ENCODE data around the gene NAV3.

NAV3 gene

DNA sequence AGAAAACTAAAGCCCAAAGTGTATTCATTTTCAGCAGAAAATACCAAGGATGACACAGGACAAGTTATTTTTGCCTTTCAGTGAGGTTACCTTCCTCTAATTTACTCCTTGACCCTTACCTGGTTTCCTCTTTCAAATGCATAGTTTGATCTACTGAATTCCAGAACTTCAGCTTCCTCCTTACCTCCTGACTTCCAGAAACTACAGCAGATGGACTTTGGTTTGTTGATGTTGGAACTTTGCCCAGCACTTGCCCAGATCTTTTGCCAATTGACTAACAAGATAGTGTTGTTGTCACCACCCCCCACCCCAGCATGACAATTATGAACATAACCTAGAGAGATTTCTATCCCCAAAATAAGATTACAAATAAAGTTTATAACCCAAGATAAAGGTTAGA lies 63.2 kb downstream of the NAV3 start:
- in situ Hi-C loops (cut with HindIII; ENCODE audit: low pct_ligation_motif_present, low sequenced_read_pairs): no loop called here
- TF ChIP-seq, protein P1, sequence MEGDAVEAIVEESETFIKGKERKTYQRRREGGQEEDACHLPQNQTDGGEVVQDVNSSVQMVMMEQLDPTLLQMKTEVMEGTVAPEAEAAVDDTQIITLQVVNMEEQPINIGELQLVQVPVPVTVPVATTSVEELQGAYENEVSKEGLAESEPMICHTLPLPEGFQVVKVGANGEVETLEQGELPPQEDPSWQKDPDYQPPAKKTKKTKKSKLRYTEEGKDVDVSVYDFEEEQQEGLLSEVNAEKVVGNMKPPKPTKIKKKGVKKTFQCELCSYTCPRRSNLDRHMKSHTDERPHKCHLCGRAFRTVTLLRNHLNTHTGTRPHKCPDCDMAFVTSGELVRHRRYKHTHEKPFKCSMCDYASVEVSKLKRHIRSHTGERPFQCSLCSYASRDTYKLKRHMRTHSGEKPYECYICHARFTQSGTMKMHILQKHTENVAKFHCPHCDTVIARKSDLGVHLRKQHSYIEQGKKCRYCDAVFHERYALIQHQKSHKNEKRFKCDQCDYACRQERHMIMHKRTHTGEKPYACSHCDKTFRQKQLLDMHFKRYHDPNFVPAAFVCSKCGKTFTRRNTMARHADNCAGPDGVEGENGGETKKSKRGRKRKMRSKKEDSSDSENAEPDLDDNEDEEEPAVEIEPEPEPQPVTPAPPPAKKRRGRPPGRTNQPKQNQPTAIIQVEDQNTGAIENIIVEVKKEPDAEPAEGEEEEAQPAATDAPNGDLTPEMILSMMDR (IDR thresholded peaks at IDR 0.05; ENCODE audit: low read depth, low read length, missing control alignments): no peak
- Histone ChIP-seq H3K36me3 (replicated peaks) (no peaks in the 10 kb centered on the region), H3K4me3 (ENCODE audit: low read depth, low read length) (no peak overlapping the region), H3K27me3 (replicated peaks) (no peaks in the 10 kb centered on the region), H3K27ac (no peak overlapping the region)
- DNase-seq: peak; percentile 34

GRCh38 chr12:77894556-77894955 lies 63.9 kb downstream of the NAV3 start:
- DNase-seq: no peak
- Histone ChIP-seq H3K36me3 (replicated peaks) (no peaks in the 10 kb centered on the region), H3K4me3 (ENCODE audit: low read depth, low read length) (no peak overlapping the region), H3K27me3 (replicated peaks) (no peaks in the 10 kb centered on the region), H3K27ac (no peak overlapping the region)
- in situ Hi-C loops (cut with HindIII; ENCODE audit: low pct_ligation_motif_present, low sequenced_read_pairs): no loop called here
- TF ChIP-seq, protein P1 (IDR thresholded peaks at IDR 0.05; ENCODE audit: low read depth, low read length, missing control alignments): no peak

- Histone ChIP-seq H3K27ac (no peak overlapping the region), H3K4me3 (ENCODE audit: low read depth, low read length) (no peak overlapping the region), H3K27me3 (replicated peaks) (no peaks in the 10 kb centered on the region), H3K36me3 (replicated peaks) (no peaks in the 10 kb centered on the region)
- in situ Hi-C loops (cut with HindIII; ENCODE audit: low pct_ligation_motif_present, low sequenced_read_pairs): no loop called here
- TF ChIP-seq, protein P1 (IDR thresholded peaks at IDR 0.05; ENCODE audit: low read depth, low read length, missing control alignments): no peak
- no peak for DNase-seq
Observed at GRCh38 chr12:77895699-77896098, 65.0 kb downstream of the NAV3 start.

DNA sequence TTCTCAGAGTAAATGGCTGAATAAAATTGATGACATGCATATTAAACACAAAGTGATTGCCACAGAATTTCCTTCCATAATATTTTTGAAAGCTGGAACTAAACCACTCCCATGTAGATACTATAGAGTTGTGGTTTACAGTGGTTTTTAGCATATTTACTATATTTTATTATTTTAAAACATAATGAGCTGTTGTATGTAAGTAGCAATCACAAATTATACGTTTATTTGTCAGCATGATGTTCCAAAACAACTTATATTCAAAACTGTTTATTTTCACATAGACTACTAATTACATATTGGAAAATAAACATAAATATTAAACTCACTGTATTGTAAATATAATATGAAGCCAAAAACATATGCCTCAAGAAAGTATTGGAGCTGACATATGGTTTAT lies 77.2 kb downstream of the NAV3 start:
- in situ Hi-C loops (cut with HindIII; ENCODE audit: low pct_ligation_motif_present, low sequenced_read_pairs): no loop called here
- H3K27me3 ChIP-seq (replicated peaks): no peaks in the 10 kb centered on the region
- no peak for DNase-seq
- TF ChIP-seq, protein P1 (IDR thresholded peaks at IDR 0.05; ENCODE audit: low read depth, low read length, missing control alignments): no peak
- H3K4me3 ChIP-seq (ENCODE audit: low read depth, low read length): no peak overlapping the region
- H3K36me3 ChIP-seq (replicated peaks): no peaks in the 10 kb centered on the region
- H3K27ac ChIP-seq: no peak overlapping the region

DNA sequence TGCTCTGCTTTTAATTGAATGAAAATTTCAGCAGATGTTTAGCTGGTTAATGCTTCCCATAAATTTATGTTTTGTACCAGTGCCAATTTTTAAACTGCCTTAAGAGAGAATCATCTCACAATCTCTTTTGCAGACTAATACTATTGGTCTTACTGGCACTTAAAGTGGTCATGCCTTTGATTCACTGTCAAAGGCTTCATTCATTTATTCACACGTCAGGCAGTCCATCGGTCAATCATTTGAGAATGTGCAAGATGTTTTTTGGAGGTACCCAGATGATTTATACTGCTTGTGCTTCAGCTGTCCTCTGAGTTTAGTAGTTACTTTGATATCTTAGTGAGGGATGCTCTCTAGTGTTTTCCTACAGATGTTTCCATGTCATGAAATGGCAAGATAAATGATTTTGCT lies 83.4 kb downstream of the NAV3 start:
- TF ChIP-seq, protein P1 (IDR thresholded peaks at IDR 0.05; ENCODE audit: low read depth, low read length, missing control alignments): no peak
- Histone ChIP-seq H3K4me3 (ENCODE audit: low read depth, low read length) (no peak overlapping the region), H3K27ac (no peak overlapping the region), H3K36me3 (replicated peaks) (no peaks in the 10 kb centered on the region), H3K27me3 (replicated peaks) (no peaks in the 10 kb centered on the region)
- no peak for DNase-seq
- in situ Hi-C loops (cut with HindIII; ENCODE audit: low pct_ligation_motif_present, low sequenced_read_pairs): no loop called here

DNA sequence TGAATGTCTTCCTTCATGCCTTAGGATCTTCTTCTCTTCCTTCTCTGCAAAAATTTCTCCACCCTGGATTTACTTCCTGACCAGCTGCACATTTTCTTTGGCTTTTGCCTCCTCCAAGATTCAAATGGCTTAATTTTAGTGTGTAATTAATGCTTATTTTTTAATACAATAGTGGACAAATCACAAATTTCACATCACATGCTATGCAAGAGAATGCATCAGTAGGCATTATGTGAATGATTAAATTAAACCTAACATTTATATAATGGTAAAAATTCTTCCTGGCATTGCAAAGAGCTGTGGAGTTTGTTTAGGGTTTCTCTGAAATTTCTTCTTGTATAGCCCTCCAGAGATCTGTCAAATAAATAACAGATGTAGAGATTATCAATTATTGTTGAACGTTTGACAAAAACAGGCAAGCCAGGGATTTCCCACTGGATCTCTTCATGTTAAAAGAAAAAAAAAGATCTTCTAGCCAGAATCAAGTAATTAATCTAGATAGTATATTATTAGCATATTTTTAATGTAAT lies 84.4 kb downstream of the NAV3 start:
- Histone ChIP-seq H3K27ac (no peak overlapping the region), H3K36me3 (replicated peaks) (no peaks in the 10 kb centered on the region), H3K4me3 (ENCODE audit: low read depth, low read length) (no peak overlapping the region), H3K27me3 (replicated peaks) (no peaks in the 10 kb centered on the region)
- in situ Hi-C loops (cut with HindIII; ENCODE audit: low pct_ligation_motif_present, low sequenced_read_pairs): no loop called here
- TF ChIP-seq, protein P1 (IDR thresholded peaks at IDR 0.05; ENCODE audit: low read depth, low read length, missing control alignments): no peak
- no peak for DNase-seq
